Measurements from ENCODE around the gene MCCC1.

MCCC1 gene

GRCh38 chr3:182989566-182989965 lies 109.7 kb downstream of the MCCC1 start:
- in situ Hi-C loops (cut with HindIII; ENCODE audit: low pct_ligation_motif_present, low sequenced_read_pairs) = no loop called here
- DNase-seq = no peak
- no peak overlapping the region for H3K4me3 ChIP-seq (ENCODE audit: low read depth, low read length)
- H3K27ac ChIP-seq = no peak overlapping the region
- no peaks in the 10 kb centered on the region for H3K27me3 ChIP-seq (replicated peaks)
- TF ChIP-seq, protein P1, sequence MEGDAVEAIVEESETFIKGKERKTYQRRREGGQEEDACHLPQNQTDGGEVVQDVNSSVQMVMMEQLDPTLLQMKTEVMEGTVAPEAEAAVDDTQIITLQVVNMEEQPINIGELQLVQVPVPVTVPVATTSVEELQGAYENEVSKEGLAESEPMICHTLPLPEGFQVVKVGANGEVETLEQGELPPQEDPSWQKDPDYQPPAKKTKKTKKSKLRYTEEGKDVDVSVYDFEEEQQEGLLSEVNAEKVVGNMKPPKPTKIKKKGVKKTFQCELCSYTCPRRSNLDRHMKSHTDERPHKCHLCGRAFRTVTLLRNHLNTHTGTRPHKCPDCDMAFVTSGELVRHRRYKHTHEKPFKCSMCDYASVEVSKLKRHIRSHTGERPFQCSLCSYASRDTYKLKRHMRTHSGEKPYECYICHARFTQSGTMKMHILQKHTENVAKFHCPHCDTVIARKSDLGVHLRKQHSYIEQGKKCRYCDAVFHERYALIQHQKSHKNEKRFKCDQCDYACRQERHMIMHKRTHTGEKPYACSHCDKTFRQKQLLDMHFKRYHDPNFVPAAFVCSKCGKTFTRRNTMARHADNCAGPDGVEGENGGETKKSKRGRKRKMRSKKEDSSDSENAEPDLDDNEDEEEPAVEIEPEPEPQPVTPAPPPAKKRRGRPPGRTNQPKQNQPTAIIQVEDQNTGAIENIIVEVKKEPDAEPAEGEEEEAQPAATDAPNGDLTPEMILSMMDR (IDR thresholded peaks at IDR 0.05; ENCODE audit: low read depth, low read length, missing control alignments) = no peak
- H3K36me3 ChIP-seq (replicated peaks) = no peaks in the 10 kb centered on the region

GRCh38 chr3:182986021-182986420 lies 113.3 kb downstream of the MCCC1 start:
- Histone ChIP-seq H3K27me3 (replicated peaks) (no peaks in the 10 kb centered on the region), H3K36me3 (replicated peaks) (no peaks in the 10 kb centered on the region), H3K4me3 (ENCODE audit: low read depth, low read length) (no peak overlapping the region), H3K27ac (no peak overlapping the region)
- TF ChIP-seq, protein P1 (IDR thresholded peaks at IDR 0.05; ENCODE audit: low read depth, low read length, missing control alignments) = no peak
- no peak for DNase-seq
- in situ Hi-C loops (cut with HindIII; ENCODE audit: low pct_ligation_motif_present, low sequenced_read_pairs) = no loop called here

DNA sequence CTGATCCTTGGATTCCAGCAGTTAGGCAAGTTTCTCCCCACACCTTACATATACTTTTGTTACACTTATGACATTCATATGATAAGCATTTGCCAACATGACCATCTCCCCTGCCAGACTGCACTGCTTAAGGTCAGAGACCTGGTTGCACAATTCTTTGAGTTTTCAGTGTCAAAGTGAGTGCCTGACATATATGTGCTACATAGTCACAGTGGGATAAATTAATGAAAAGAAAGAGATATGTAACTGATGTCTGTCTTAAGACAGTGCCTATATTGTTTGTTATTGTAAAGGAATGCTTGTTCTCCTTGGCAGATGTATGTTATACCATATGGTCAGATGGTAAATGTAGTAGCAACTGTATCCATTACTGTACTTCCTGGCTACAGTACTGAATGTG lies 115.4 kb downstream of the MCCC1 start:
- H3K27ac ChIP-seq = no peak overlapping the region
- in situ Hi-C loops (cut with HindIII; ENCODE audit: low pct_ligation_motif_present, low sequenced_read_pairs) = no loop called here
- TF ChIP-seq, protein P1 (IDR thresholded peaks at IDR 0.05; ENCODE audit: low read depth, low read length, missing control alignments) = no peak
- H3K27me3 ChIP-seq (replicated peaks) = no peaks in the 10 kb centered on the region
- DNase-seq = no peak
- H3K36me3 ChIP-seq (replicated peaks) = no peaks in the 10 kb centered on the region
- H3K4me3 ChIP-seq (ENCODE audit: low read depth, low read length) = no peak overlapping the region

DNA sequence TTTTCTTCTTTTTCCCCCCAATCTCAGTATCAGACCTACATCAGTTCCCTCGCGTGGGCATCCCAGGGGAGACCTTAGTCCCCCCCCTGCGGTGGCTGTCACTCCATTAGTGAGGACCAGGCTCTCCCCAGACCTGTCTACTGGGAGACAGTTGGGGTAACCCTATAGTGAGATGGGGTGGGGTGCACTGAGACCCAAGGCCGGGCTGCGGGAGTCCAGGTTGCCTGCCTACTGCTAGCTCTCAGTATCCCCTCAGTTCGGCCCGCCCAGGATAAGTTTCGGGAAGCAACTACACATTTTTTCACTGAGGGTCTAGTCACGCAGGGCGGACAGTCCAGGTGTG lies 118.3 kb downstream of the MCCC1 start:
- Histone ChIP-seq H3K4me3 (ENCODE audit: low read depth, low read length) (peak overlapping the region; percentile 75), H3K36me3 (replicated peaks) (no peaks in the 10 kb centered on the region), H3K27me3 (replicated peaks) (no peaks in the 10 kb centered on the region), H3K27ac (no peak overlapping the region)
- in situ Hi-C loops (cut with HindIII; ENCODE audit: low pct_ligation_motif_present, low sequenced_read_pairs) = no loop called here
- DNase-seq = no peak
- TF ChIP-seq, protein P1 (IDR thresholded peaks at IDR 0.05; ENCODE audit: low read depth, low read length, missing control alignments) = no peak

GRCh38 chr3:182980204-182981037 lies 118.9 kb downstream of the MCCC1 start, which contains the start of gene DCUN1D1:
Gene DCUN1D1, minus strand, starts transcription at chr3:182980538. Its CDS starts 49 bp downstream, at chr3:182980489.
- H3K4me3 ChIP-seq (ENCODE audit: low read depth, low read length) = peak within 1 kb of the TSS; percentile 75
- in situ Hi-C loops (cut with HindIII; ENCODE audit: low pct_ligation_motif_present, low sequenced_read_pairs) = no loop called here
- peak; percentile 75 for DNase-seq

More at GRCh38 chr3:182980204-182981037, 118.9 kb downstream of the MCCC1 start, which contains the start of gene DCUN1D1:
- Histone ChIP-seq H3K27ac (no peak within 1 kb of the TSS), H3K36me3 (replicated peaks) (no peaks in the 10 kb centered on the region), H3K27me3 (replicated peaks) (no peaks in the 10 kb centered on the region)
- TF ChIP-seq, protein P1 (IDR thresholded peaks at IDR 0.05; ENCODE audit: low read depth, low read length, missing control alignments) = no peak

Data from brain microvascular endothelial cell (primary cell).